ENCODE data around the gene PARD3. TPM values are rescaled to one million over a fixed set of nuclear protein-coding genes. Genes with fewer than 3 reads are reported as not detected.

PARD3 gene
- polyA plus RNA-seq, 3 donors = 0.51 TPM; not detected in 2

- Histone ChIP-seq H3K27me3 (ENCODE audit: control insufficient read depth in 2 of 2, insufficient read depth in 2 of 2, low read length in 2 of 2) (no peaks in the 10 kb centered on the region), H3K36me3 (replicated peaks in 1 of 2; ENCODE audit: control insufficient read depth in 1 of 2, insufficient read depth in 2 of 2, low read length in 2 of 2) (no peaks in the 10 kb centered on the region), H3K9me3 (replicated peaks in 1 of 2; ENCODE audit: control insufficient read depth in 1 of 2, insufficient read depth in 1 of 2, low read length in 2 of 2) (no peaks in the 10 kb centered on the region), H3K4me3 (replicated peaks in 1 of 3; ENCODE audit: low read depth in 2 of 3, low read length in 3 of 3) (no peak overlapping the region), H3K27ac (ENCODE audit: low read depth in 1 of 2, low read length in 2 of 2) (no peak overlapping the region), H3K79me2 (ENCODE audit: insufficient read depth, low read length) (no peaks in the 10 kb centered on the region), H4K20me1 (ENCODE audit: insufficient read depth, low read length) (no peaks in the 10 kb centered on the region), H3K4me1 (ENCODE audit: control insufficient read depth in 1 of 2, insufficient read depth in 2 of 2, low read length in 2 of 2) (no peaks in the 10 kb centered on the region), H3K9ac (ENCODE audit: insufficient read depth, low read length, poor library complexity, severe bottlenecking) (no peak overlapping the region), H3K4me2 (replicated peaks; ENCODE audit: extremely low read depth, low read length, poor library complexity, severe bottlenecking) (no peak overlapping the region), H2AFZ (ENCODE audit: insufficient read depth, low read depth, low read length, poor library complexity, severe bottlenecking) (no peak overlapping the region)
- TF ChIP-seq CTCF (IDR thresholded peaks at IDR 0.05) = no peak
- WGBS (ENCODE audit: insufficient coverage) = 88% methylated on average over 2 of the region's 3 CpGs
- no peaks in the 10 kb centered on the region for H3K4me1 Mint-ChIP-seq
- H3K27me3 Mint-ChIP-seq (ENCODE audit: low read depth in 3 of 3) = peaks cover 0 to 2% (median 2%) of the 10 kb centered on the region in 3 donors
- H3K36me3 Mint-ChIP-seq = no peaks in the 10 kb centered on the region
- DNase-seq = no peak
- H3K9me3 Mint-ChIP-seq = no peaks in the 10 kb centered on the region
- no peak overlapping the region for H3K27ac Mint-ChIP-seq
- H3K4me3 Mint-ChIP-seq = no peak overlapping the region
- intact Hi-C loops (cut with micrococcal nuclease) = no loop called here
Measured at GRCh38 chr10:34627741-34628140, 187.4 kb downstream of the PARD3 start.

GRCh38 chr10:34627331-34627730 lies 187.8 kb downstream of the PARD3 start:
- 26% methylated on average over 4 of the region's 6 CpGs for WGBS (ENCODE audit: insufficient coverage)
- intact Hi-C loops (cut with micrococcal nuclease) = no loop called here

More at GRCh38 chr10:34627331-34627730, 187.8 kb downstream of the PARD3 start:
- Histone ChIP-seq H3K4me2 (replicated peaks; ENCODE audit: extremely low read depth, low read length, poor library complexity, severe bottlenecking) (no peak overlapping the region), H3K4me1 (ENCODE audit: control insufficient read depth in 1 of 2, insufficient read depth in 2 of 2, low read length in 2 of 2) (no peaks in the 10 kb centered on the region), H3K27me3 (ENCODE audit: control insufficient read depth in 2 of 2, insufficient read depth in 2 of 2, low read length in 2 of 2) (no peaks in the 10 kb centered on the region), H3K36me3 (replicated peaks in 1 of 2; ENCODE audit: control insufficient read depth in 1 of 2, insufficient read depth in 2 of 2, low read length in 2 of 2) (no peaks in the 10 kb centered on the region), H4K20me1 (ENCODE audit: insufficient read depth, low read length) (no peaks in the 10 kb centered on the region), H3K79me2 (ENCODE audit: insufficient read depth, low read length) (no peaks in the 10 kb centered on the region), H3K27ac (ENCODE audit: low read depth in 1 of 2, low read length in 2 of 2) (no peak overlapping the region), H3K9ac (ENCODE audit: insufficient read depth, low read length, poor library complexity, severe bottlenecking) (no peak overlapping the region), H3K9me3 (replicated peaks in 1 of 2; ENCODE audit: control insufficient read depth in 1 of 2, insufficient read depth in 1 of 2, low read length in 2 of 2) (no peaks in the 10 kb centered on the region), H2AFZ (ENCODE audit: insufficient read depth, low read depth, low read length, poor library complexity, severe bottlenecking) (no peak overlapping the region), H3K4me3 (replicated peaks in 1 of 3; ENCODE audit: low read depth in 2 of 3, low read length in 3 of 3) (no peak overlapping the region)
- Mint-ChIP-seq H3K4me3 (no peak overlapping the region), H3K27me3 (ENCODE audit: low read depth in 3 of 3) (peaks cover 0 to 2% (median 2%) of the 10 kb centered on the region in 3 donors), H3K4me1 (no peaks in the 10 kb centered on the region), H3K27ac (no peak overlapping the region), H3K36me3 (no peaks in the 10 kb centered on the region), H3K9me3 (no peaks in the 10 kb centered on the region)
- peak in 2 of 3 donors; percentile 4 to 18 for DNase-seq
- no peak for TF ChIP-seq CTCF (IDR thresholded peaks at IDR 0.05)

Measured in CD14-positive monocyte (primary cell).